Left kidney (tissue), 2 donors: ENCODE results near the gene ARFGEF3. TPM values are rescaled to one million over a fixed set of nuclear protein-coding genes. Genes with fewer than 3 reads are reported as not detected.

Source experiments
- DNase-seq: peaks from one replicate; pipeline ENCODE4 v3.0.0-alpha.2; 2013
- polyA plus RNA-seq: library from polyadenylated mRNA; unstranded; fragments of 120-200 nt; gene quantifications from one replicate; pipeline ENCODE4 v1.2.1, GENCODE V29; 2013; ENCODE audit not compliant: insufficient read length

ARFGEF3 gene
- polyA plus RNA-seq, 1 donor, result 8.5 TPM

- DNase-seq, result no peak
Measured at GRCh38 chr6:138162111-138162954, 594 bp downstream of the ARFGEF3 start.

GRCh38 chr6:138162955-138163575 is 1.3 kb downstream of the ARFGEF3 start:
- no peak for DNase-seq

- no peak for DNase-seq
Measured at GRCh38 chr6:138175596-138175995, 13.9 kb downstream of the ARFGEF3 start.

DNA sequence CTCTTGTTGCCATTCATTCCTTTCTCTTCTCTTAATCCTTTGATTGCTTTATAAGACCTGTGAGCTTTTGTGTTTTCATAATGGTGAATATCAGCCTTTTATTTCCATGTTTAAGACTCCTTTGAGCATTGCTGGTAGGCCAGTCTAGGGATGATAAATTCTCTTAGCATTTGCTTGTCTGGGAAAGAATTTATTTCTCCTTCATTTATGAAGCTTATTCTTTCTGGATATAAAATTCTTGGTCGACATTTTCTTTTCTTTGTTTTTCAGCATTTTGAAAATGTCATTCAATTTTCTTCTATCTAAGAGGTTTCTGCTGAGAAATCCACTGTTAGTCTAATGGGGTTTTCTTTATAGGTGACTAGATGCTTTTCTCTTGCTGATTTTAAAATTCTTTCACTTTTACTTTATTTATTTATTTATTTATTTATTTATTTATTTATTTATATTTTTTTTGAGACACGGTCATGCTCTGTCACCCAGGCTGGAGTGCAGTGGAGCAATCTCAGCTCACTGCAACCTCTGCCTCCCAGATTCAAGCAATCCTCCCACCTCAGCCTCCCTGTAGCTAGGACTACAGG is 15.0 kb downstream of the ARFGEF3 start:
- DNase-seq, result no peak

- no peak for DNase-seq
Measured at GRCh38 chr6:138182939-138183789, 21.4 kb downstream of the ARFGEF3 start.

GRCh38 chr6:138183790-138184134 is 22.0 kb downstream of the ARFGEF3 start:
- no peak for DNase-seq

DNA sequence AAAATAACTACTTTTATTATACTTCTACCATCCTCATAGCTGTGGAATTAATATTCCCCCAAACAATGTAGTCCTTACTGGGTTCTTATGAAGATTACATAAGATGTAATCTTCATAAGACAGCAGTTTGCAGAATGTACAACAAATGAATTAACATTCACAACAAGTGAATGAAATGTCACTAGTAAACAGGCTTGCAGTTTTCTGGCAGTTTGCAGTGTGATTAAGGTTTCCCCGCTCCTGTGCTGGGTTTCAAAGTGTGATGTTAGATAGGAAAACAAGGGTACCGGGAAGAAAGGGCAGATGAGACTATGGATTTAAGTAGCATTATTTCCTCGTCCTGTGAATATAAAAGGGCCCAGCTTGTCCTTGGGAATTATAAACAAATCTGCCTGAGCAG is 22.5 kb downstream of the ARFGEF3 start:
- no peak for DNase-seq

- no peak for DNase-seq
Measured at GRCh38 chr6:138187156-138187555, 25.4 kb downstream of the ARFGEF3 start.

DNA sequence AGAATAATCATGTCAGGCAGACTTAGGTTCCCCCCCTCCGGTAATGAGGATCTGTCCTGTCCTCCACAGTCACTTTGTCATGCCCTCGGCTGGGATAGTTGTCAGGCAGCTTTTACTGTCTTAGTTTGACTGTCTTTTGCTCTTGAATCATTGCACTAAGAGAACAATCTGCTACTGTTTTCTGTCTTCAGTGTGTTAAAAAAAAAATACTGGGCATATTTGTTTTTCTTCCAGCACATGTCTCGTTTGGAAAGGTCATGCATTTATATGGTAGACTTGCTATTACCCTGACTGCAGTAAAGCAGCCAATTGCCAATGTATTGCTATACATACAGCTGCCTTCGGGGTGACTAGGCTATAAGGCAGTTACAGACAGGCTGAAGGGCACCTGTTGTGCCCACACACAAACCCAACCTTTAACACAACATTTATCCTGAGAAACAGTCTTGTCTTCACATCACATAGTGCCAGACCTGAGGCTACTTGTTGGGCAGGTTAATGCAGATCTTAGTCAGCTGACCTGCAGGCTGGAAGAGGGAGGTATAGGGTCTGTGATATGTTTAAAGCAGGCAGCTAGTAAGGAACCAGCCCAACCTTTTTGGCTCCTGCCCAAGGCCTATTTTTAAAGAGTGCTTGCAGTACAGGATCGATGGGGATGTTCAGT is 26.7 kb downstream of the ARFGEF3 start:
- no peak for DNase-seq

DNA sequence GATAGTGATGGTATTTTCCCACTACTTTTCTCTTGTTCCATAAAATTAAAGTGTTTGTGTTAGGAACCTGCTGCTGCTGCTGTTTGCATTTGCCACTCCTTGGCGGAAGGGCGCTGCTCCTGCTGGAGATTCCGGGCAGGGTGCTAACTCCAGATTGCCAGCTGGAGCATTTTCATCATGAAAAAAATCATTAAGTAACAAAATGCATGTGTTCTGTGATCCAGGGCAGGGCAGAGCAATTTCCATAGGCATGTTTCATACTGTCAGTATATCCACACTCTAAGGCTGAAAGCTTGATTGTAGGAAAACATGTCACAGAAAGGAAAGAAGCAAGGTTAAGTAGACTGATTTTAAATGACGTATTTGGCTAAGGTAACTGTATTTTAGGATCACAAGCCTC is 32.5 kb downstream of the ARFGEF3 start:
- no peak for DNase-seq

DNA sequence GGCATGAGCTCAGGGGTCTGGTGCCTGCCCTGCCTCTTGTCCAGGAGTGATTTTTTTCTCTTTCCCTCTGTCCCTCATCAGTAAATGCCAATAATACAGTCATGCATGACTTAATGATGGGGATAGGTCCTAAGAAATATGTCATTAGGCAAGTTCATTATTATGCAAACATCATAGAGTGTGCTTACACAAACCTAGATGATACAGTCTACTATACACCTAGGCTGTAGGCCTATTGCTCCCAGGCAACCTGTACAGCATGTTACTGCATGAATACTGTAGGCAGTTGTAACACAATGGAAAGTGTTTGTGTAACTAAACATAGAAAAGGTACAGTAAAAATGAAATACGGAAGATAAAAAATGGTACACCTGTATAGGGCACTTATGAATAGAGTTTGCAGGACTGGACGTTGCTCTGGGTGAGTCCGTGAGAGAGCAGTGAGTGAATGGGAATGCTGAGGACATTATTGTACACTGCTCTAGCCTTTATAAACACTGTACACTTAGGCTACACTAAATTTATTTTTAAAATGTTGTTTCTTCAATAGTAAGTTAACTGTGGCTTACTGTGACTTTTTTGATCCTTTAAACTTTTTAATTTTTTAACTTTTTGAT is 34.5 kb downstream of the ARFGEF3 start:
- no peak for DNase-seq

- no peak for DNase-seq
Measured at GRCh38 chr6:138197570-138197969, 35.8 kb downstream of the ARFGEF3 start.

DNA sequence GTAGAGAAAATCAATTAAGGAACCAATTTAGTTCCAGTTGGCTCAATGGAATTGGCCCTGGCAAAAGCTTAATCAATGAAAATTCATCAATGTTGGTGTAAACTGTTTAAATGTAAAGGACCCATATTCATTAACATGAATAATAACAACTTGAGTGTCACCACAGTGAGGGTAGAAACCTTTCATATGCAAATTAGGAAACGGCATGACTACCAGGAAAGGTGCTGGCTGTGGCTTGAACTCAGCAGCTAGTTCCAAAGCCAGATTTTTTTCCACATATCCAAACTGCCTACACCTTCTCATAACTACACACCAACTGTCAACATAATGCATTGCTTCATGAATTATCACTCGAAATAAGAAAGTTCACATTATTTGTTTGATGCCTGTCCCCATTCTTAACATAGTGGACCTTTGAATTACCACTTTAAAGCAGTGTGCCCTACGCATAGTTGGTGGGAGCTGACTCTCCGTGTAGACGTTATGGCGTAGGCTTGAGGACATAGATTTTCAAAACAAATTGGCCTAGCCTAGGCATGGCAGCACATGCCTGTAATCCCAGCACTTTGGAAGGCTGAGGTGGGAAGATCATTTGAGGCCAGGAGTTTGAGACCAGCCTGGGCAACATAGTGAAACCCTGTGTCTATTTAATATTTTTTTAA is 36.8 kb downstream of the ARFGEF3 start:
- DNase-seq, result no peak

- no peak for DNase-seq
Measured at GRCh38 chr6:138201836-138202235, 40.1 kb downstream of the ARFGEF3 start.

GRCh38 chr6:138203315-138203714 is 41.6 kb downstream of the ARFGEF3 start:
- no peak for DNase-seq

- DNase-seq, result no peak
Measured at GRCh38 chr6:138204303-138204702, 42.6 kb downstream of the ARFGEF3 start.

DNA sequence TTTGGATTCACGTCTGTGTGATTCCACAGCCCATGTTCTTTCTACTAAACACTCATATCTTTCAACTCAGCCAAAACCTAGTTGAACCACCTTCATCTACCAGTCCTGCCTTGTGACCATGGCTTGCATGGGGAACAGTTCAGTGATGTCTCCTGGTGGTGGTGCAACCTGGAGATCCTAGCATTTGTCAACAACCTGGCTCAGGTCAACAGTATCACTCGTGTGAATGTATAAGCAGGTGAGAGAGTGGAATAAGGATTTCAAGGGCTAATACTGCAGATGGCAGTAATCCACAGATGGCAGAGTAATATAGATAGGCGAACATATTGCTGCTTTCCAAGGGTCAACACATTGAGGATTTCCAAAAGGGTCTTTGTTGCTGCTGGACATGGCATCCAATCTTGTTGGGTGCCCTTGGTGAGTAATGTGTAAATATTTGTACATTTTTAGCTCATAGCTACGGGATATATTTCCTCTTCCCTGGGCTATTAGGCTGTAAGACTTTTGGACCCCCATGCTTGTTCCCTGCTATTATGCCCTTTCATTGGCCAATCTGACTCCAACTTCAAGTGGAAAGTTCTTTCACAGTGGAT is 43.1 kb downstream of the ARFGEF3 start:
- DNase-seq, result no peak

GRCh38 chr6:138205437-138206094 is 43.8 kb downstream of the ARFGEF3 start:
- DNase-seq, result no peak

GRCh38 chr6:138206862-138207261 is 45.1 kb downstream of the ARFGEF3 start:
- no peak for DNase-seq

- DNase-seq, result no peak
Measured at GRCh38 chr6:138211048-138211581, 49.4 kb downstream of the ARFGEF3 start.
